ENCODE measurements around the gene PGGHG.
A peak's percentile ranks its signal among the peaks of the same experiment; 100 is the strongest.

PGGHG gene

DNA sequence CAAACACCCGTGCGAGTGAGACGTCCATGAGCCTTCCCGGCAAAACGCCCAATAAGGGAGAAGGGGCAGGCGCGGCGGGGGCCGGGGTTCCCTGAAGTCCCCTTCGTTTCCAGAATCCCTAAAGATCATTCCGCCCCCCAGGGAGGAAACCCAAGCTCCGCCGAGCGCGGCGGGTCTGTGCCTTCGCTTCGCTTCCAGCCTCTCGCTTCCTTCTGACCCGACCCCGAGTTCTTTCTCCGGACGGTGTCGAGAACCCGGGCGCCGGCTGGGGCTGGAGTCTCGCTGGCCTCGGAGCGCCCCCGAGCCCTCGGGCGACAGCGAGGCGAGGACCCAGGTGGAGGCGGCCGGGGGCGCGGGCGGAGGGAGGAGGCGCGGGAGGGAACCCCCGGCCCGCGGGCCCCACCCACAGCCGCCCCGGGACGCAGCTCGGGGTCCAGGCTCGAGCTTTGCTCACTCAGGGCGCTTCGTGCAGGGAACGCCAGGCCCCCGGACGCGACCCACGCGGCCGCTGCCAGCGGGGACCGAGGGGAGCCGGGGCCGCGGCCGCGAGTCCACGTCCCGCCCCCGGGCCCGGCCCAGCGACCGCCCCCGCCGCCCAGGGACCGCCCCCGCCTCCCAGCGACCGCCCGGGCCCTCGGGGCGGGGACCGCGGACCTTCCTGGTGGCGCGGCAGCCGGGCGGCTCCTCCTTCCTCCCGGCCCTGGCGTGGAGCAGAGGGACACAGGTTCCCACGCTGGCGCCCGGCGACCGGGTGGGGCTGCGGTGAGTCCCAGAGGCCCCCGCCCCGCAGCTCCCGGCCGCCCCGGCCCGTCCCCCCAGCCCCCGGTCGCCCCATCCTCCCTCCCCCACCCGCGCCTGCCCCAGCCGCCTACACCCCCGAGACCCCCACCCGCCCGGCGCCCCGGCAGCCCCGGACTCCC lies at the start of gene PGGHG:
Gene PGGHG (plus strand): TSS at position 649 of the 920 bp plus-strand sequence. CDS start 691 bp downstream, outside the sequence.
- no peaks in the 10 kb centered on the region for H3K9me3 ChIP-seq (replicated peaks in 1 of 11)
- peak within 1 kb of the TSS; percentile 91 to 100 (median 99) for H3K4me2 ChIP-seq
- H3K27me3 ChIP-seq = peaks cover 44 to 51% (median 51%) of the 10 kb centered on the region in 11 experiments
- H3K4me3 ChIP-seq = peak within 1 kb of the TSS; percentile 69 to 88 (median 74)
- H4K20me1 ChIP-seq = peaks cover 0 to 29% (median 6%) of the 10 kb centered on the region in 11 experiments; a peak in 8 of 22 replicates
- peak within 1 kb of the TSS; percentile 80 to 98 (median 86) for H3K9ac ChIP-seq
- H3K4me1 ChIP-seq = peaks cover 31 to 47% (median 40%) of the 10 kb centered on the region in 10 experiments
- no peak for TF ChIP-seq Cebpa-rat (IDR thresholded peaks at IDR 0.05)
- H3K27ac ChIP-seq = peak within 1 kb of the TSS; percentile 76 to 91 (median 81)
- peaks cover 2 to 32% (median 17%) of the 10 kb centered on the region in 11 experiments; a peak in 18 of 22 replicates for H3K36me3 ChIP-seq

DNA sequence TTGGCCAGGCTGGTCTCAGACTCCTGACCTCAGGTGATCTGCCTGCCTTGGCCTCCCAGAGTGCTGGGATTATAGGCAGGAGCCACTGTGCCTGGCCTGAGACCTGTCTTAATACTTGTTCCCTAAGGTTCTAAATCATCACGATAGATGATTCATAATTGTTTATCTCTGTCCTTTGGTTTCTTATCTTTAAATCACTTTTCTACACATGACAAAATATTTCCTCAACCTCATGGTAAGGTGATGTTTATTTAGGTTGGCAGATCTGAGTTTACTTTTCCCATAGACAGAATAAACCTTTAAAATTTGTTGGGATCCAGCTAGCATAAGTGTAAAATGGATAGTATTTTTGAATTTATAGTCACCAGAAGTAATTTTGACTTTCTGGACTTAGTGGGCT lies 48.6 kb upstream of the PGGHG start:
- H3K27ac ChIP-seq = no peak overlapping the region
- no peak overlapping the region for H3K4me3 ChIP-seq
- H3K36me3 ChIP-seq = peaks cover 60 to 72% (median 67%) of the 10 kb centered on the region in 11 experiments
- H3K4me2 ChIP-seq = no peak overlapping the region
- TF ChIP-seq Cebpa-rat (IDR thresholded peaks at IDR 0.05) = no peak
- H3K27me3 ChIP-seq = no peaks in the 10 kb centered on the region
- no peaks in the 10 kb centered on the region for H3K9me3 ChIP-seq (replicated peaks in 1 of 11)
- no peak overlapping the region; a peak in 1 of 22 replicates for H3K9ac ChIP-seq
- peaks cover 20 to 29% (median 23%) of the 10 kb centered on the region in 10 experiments for H3K4me1 ChIP-seq
- H4K20me1 ChIP-seq = peaks cover 0 to 62% (median 52%) of the 10 kb centered on the region in 11 experiments; a peak in 17 of 22 replicates

- no peak overlapping the region for H3K4me2 ChIP-seq
- H3K9ac ChIP-seq = peak overlapping the region in 7 of 11 experiments; percentile 3 to 45 (median 15); a peak in 7 of 22 replicates
- no peaks in the 10 kb centered on the region for H3K9me3 ChIP-seq (replicated peaks in 1 of 11)
- no peaks in the 10 kb centered on the region for H3K27me3 ChIP-seq
- no peak for TF ChIP-seq Cebpa-rat (IDR thresholded peaks at IDR 0.05)
- peaks cover 73 to 85% (median 80%) of the 10 kb centered on the region in 11 experiments for H3K36me3 ChIP-seq
- H3K4me1 ChIP-seq = peaks cover 14 to 25% (median 19%) of the 10 kb centered on the region in 10 experiments
- peaks cover 0 to 71% (median 52%) of the 10 kb centered on the region in 11 experiments; a peak in 17 of 22 replicates for H4K20me1 ChIP-seq
- no peak overlapping the region for H3K4me3 ChIP-seq
- no peak overlapping the region for H3K27ac ChIP-seq
These were observed 47.3 kb upstream of the PGGHG start for GRCh38 chr11:241634-242033.

DNA sequence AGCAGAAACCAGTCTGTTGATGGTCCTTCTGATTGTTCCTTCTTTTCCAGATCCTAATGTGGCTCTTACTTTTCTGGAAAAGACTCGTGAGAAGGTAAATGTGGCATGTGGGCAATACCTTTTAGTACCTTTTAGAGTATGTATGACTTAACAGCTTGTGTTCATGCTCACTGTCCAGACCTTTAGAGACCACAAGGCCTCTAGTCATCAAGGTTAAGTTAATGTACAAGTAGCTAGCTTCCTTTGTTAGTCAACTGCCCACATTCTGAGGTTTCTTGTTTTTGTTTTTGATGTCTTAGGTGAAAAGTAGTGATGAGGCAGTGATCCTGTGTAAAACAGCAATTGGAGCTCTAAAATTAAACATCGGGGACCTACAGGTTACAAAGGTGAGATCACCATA lies 44.5 kb upstream of the PGGHG start:
- H3K4me3 ChIP-seq = no peak overlapping the region
- no peak overlapping the region for H3K4me2 ChIP-seq
- no peak overlapping the region; a peak in 1 of 22 replicates for H3K9ac ChIP-seq
- H3K36me3 ChIP-seq = peaks cover 95 to 100% (median 99%) of the 10 kb centered on the region in 11 experiments
- TF ChIP-seq Cebpa-rat (IDR thresholded peaks at IDR 0.05) = no peak
- H4K20me1 ChIP-seq = peaks cover 0 to 62% (median 39%) of the 10 kb centered on the region in 11 experiments; a peak in 17 of 22 replicates
- no peaks in the 10 kb centered on the region for H3K27me3 ChIP-seq
- H3K9me3 ChIP-seq (replicated peaks in 1 of 11) = no peaks in the 10 kb centered on the region
- H3K27ac ChIP-seq = no peak overlapping the region
- peaks cover 0 to 7% (median under 1%) of the 10 kb centered on the region in 10 experiments; a peak in 4 of 20 replicates for H3K4me1 ChIP-seq

GRCh38 chr11:249062-249461 lies 39.9 kb upstream of the PGGHG start:
- H3K4me2 ChIP-seq = no peak overlapping the region
- TF ChIP-seq Cebpa-rat (IDR thresholded peaks at IDR 0.05) = no peak
- peak overlapping the region in 4 of 11 experiments; percentile 3 to 33 (median 8); a peak in 3 of 22 replicates for H3K9ac ChIP-seq
- H3K27me3 ChIP-seq = no peaks in the 10 kb centered on the region
- H3K27ac ChIP-seq = no peak overlapping the region
- peaks cover 96 to 99% (median 97%) of the 10 kb centered on the region in 11 experiments for H3K36me3 ChIP-seq
- H3K4me1 ChIP-seq = peaks cover 0 to 5% (median 0%) of the 10 kb centered on the region in 10 experiments; a peak in 3 of 20 replicates
- peaks cover 0 to 63% (median 21%) of the 10 kb centered on the region in 11 experiments; a peak in 13 of 22 replicates for H4K20me1 ChIP-seq
- no peak overlapping the region for H3K4me3 ChIP-seq
- no peaks in the 10 kb centered on the region for H3K9me3 ChIP-seq (replicated peaks in 1 of 11)

DNA sequence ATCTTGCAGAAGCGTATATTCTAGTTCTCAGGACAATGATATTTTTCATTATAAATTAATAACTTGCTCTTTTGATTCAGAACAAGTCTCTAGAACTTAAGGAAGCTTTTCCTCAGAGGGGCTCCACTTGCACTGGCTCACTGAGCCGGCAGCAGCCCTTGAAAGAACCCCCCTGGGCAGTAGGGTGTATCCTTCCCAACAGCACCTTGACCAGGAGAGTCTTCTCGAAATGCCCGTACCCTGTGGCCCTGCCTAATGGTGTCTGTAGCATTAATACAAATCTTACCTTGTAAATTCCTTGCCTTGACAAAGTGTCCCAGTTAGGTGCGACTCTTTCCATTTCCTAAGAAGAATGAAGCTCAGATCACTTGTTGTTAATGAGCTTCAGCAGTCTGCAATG lies 38.7 kb upstream of the PGGHG start:
- Histone ChIP-seq H3K27me3 (no peaks in the 10 kb centered on the region), H3K36me3 (peaks cover 84 to 88% (median 85%) of the 10 kb centered on the region in 11 experiments), H3K9me3 (replicated peaks in 1 of 11) (no peaks in the 10 kb centered on the region), H3K4me2 (no peak overlapping the region), H4K20me1 (peaks cover 0 to 58% (median 21%) of the 10 kb centered on the region in 11 experiments; a peak in 13 of 22 replicates), H3K27ac (peak overlapping the region in 1 of 11 experiments; percentile 11; a peak in 1 of 22 replicates), H3K4me1 (peaks cover 0 to 5% (median 0%) of the 10 kb centered on the region in 10 experiments; a peak in 3 of 20 replicates), H3K4me3 (no peak overlapping the region), H3K9ac (peak overlapping the region in 3 of 11 experiments; percentile 1 to 23 (median 5); a peak in 2 of 22 replicates)
- TF ChIP-seq Cebpa-rat (IDR thresholded peaks at IDR 0.05) = no peak

- peaks cover 0 to 5% (median 0%) of the 10 kb centered on the region in 10 experiments; a peak in 3 of 20 replicates for H3K4me1 ChIP-seq
- H3K27ac ChIP-seq = peak overlapping the region in 1 of 11 experiments; percentile 13; a peak in 1 of 22 replicates
- peaks cover 0 to 52% (median 21%) of the 10 kb centered on the region in 11 experiments; a peak in 13 of 22 replicates for H4K20me1 ChIP-seq
- peak overlapping the region in 1 of 11 experiments; percentile 26; a peak in 1 of 22 replicates for H3K4me2 ChIP-seq
- H3K9me3 ChIP-seq (replicated peaks in 1 of 11) = no peaks in the 10 kb centered on the region
- peaks cover 78 to 83% (median 80%) of the 10 kb centered on the region in 11 experiments for H3K36me3 ChIP-seq
- H3K27me3 ChIP-seq = no peaks in the 10 kb centered on the region
- peak overlapping the region in 2 of 11 experiments; percentile 1 to 23; a peak in 1 of 22 replicates for H3K9ac ChIP-seq
- no peak overlapping the region for H3K4me3 ChIP-seq
- no peak for TF ChIP-seq Cebpa-rat (IDR thresholded peaks at IDR 0.05)
These were observed 38.1 kb upstream of the PGGHG start for GRCh38 chr11:250740-251299.

DNA sequence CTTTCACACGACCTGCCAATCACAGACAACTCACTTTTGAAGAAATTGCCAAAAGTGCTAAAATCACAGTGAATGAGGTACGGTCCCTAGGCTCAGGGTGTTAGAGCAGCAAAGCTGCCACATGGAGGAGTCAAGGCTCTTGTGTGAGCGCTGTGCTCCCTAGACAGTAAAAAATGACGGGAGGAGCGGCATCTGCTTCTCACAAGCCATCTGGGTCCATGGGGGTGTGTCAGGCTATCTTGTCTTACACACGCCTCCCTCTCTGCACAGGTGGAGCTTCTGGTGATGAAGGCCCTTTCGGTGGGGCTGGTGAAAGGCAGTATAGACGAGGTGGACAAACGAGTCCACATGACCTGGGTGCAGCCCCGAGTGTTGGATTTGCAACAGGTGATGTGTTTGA lies 37.4 kb upstream of the PGGHG start:
- peaks cover 0 to 46% (median 19%) of the 10 kb centered on the region in 11 experiments; a peak in 12 of 22 replicates for H4K20me1 ChIP-seq
- peaks cover 71 to 76% (median 73%) of the 10 kb centered on the region in 11 experiments for H3K36me3 ChIP-seq
- no peak overlapping the region for H3K4me2 ChIP-seq
- TF ChIP-seq Cebpa-rat (IDR thresholded peaks at IDR 0.05) = no peak
- H3K4me1 ChIP-seq = peaks cover 0 to 5% (median 0%) of the 10 kb centered on the region in 10 experiments; a peak in 4 of 20 replicates
- H3K9ac ChIP-seq = no peak overlapping the region
- H3K4me3 ChIP-seq = no peak overlapping the region
- H3K27ac ChIP-seq = no peak overlapping the region
- no peaks in the 10 kb centered on the region for H3K9me3 ChIP-seq (replicated peaks in 1 of 11)
- H3K27me3 ChIP-seq = no peaks in the 10 kb centered on the region
